ENCODE measurements around the gene THBS4.
"Not testable (repeated sequence)": the region's sequence is repeated elsewhere in the genome, so short reads cannot be mapped to it uniquely, and the experiment has no call there.

Gene THBS4

GRCh38 chr5:80077051-80077714 lies 42.0 kb downstream of the THBS4 start:
- DNase-seq = no peak

- no peak for DNase-seq
Measured at GRCh38 chr5:80078921-80079320, 43.8 kb downstream of the THBS4 start.

GRCh38 chr5:80082281-80082680 lies 47.1 kb downstream of the THBS4 start:
- no peak for DNase-seq

- peak; percentile 47 to 52 for DNase-seq
Measured at GRCh38 chr5:80082731-80083100, 47.6 kb downstream of the THBS4 start.

- peak in 1 of 2 donors; percentile 56 for DNase-seq
Measured at GRCh38 chr5:80083101-80083890, 48.1 kb downstream of the THBS4 start.

- no peak for DNase-seq
Measured at GRCh38 chr5:80090884-80091166, 55.7 kb downstream of the THBS4 start.

GRCh38 chr5:80091792-80092192 lies 56.6 kb downstream of the THBS4 start:
- peak; percentile 10 to 73 for DNase-seq

GRCh38 chr5:80092486-80093107 lies 57.4 kb downstream of the THBS4 start:
- peak in 1 of 2 donors; percentile 8 for DNase-seq

- no peak for DNase-seq
Measured at GRCh38 chr5:80093796-80094195, 58.6 kb downstream of the THBS4 start.

GRCh38 chr5:80094236-80094738 lies 59.1 kb downstream of the THBS4 start:
- DNase-seq = no peak

GRCh38 chr5:80097451-80097850 lies 62.3 kb downstream of the THBS4 start:
- no peak for DNase-seq

- no peak for DNase-seq
Measured at GRCh38 chr5:80101993-80102392, 66.8 kb downstream of the THBS4 start.

- no peak for DNase-seq
Measured at GRCh38 chr5:80103371-80103770, 68.2 kb downstream of the THBS4 start.

- no peak for DNase-seq
Measured at GRCh38 chr5:80105698-80106439, 70.7 kb downstream of the THBS4 start.

- DNase-seq = no peak
Measured at GRCh38 chr5:80106916-80107315, 71.8 kb downstream of the THBS4 start.

- no peak for DNase-seq
Measured at GRCh38 chr5:80109646-80110478, 74.7 kb downstream of the THBS4 start.

GRCh38 chr5:80111376-80111990 lies 76.3 kb downstream of the THBS4 start:
- DNase-seq = not testable (repeated sequence)

- no peak for DNase-seq
Measured at GRCh38 chr5:80114860-80115259, 79.7 kb downstream of the THBS4 start.

GRCh38 chr5:80116000-80116399 lies 80.9 kb downstream of the THBS4 start:
- DNase-seq = no peak

- no peak for DNase-seq
Measured at GRCh38 chr5:80116465-80116864, 81.3 kb downstream of the THBS4 start.

GRCh38 chr5:80117446-80117845 lies 82.3 kb downstream of the THBS4 start:
- no peak for DNase-seq

- DNase-seq = no peak
Measured at GRCh38 chr5:80119372-80119771, 84.2 kb downstream of the THBS4 start.
